Aorta (tissue), 5 donors: ENCODE data around the gene C1QTNF3. TPM values are rescaled to one million over a fixed set of nuclear protein-coding genes. Genes with fewer than 3 reads are reported as not detected.

Experiments
- ATAC-seq: fragments of 200-7000 bp; cut with Tn5 transposase; one replicate; pipeline ENCODE4 v1.9.1; 2022; ENCODE audit warnings: moderate library complexity; ENCODE audit not compliant: low FRiP score
- DNase-seq, 2 donors: peaks; one replicate each; pipeline ENCODE4 v3.0.0-alpha.2; 2020
- H3K27ac ChIP-seq, 2 donors: one replicate each; pipeline ENCODE4 v1.5.1; 2013; ENCODE audit warnings: low read length in 2 of 2, mild to moderate bottlenecking in 2 of 2, moderate library complexity in 2 of 2, control low read depth in 1 of 2, inconsistent platforms in 1 of 2, low read depth in 1 of 2
- H3K27me3 ChIP-seq, 2 donors: one replicate each; pipeline ENCODE4 v1.6.1; 2013; ENCODE audit warnings: control low read depth in 1 of 2, low read length in 1 of 2, mild to moderate bottlenecking in 1 of 2, moderate library complexity in 1 of 2; ENCODE audit not compliant: insufficient read depth in 2 of 2, control insufficient read depth in 1 of 2
- H3K36me3 ChIP-seq, 2 donors: one replicate each; pipeline ENCODE4 v1.6.1; 2013; ENCODE audit warnings: control low read depth in 1 of 2, low read length in 1 of 2, mild to moderate bottlenecking in 1 of 2; ENCODE audit not compliant: insufficient read depth in 2 of 2, control insufficient read depth in 1 of 2
- H3K4me1 ChIP-seq, 2 donors: one replicate each; pipeline ENCODE4 v1.6.1; 2013; ENCODE audit warnings: low read length in 2 of 2, control low read depth in 1 of 2, mild to moderate bottlenecking in 1 of 2, moderate library complexity in 1 of 2; ENCODE audit not compliant: insufficient read depth in 2 of 2, control insufficient read depth in 1 of 2
- H3K4me3 ChIP-seq, 2 donors: one replicate each; pipeline ENCODE4 v1.5.1; 2013; ENCODE audit warnings: low read length in 2 of 2, control low read depth in 1 of 2, mild to moderate bottlenecking in 1 of 2
- H3K9me3 ChIP-seq: one replicate; pipeline ENCODE4 v1.6.1; 2013; ENCODE audit warnings: mild to moderate bottlenecking, low read length; ENCODE audit not compliant: control insufficient read depth
- WGBS, 2 donors: extraction: QIAGEN DNeasy Blood & Tissue Kit; methylation state at CpG; one replicate each; pipeline ENCODE4 v1.1.7; 2013; 5-methylcytosine and 5-hydroxymethylcytosine counted together
- intact Hi-C, 2 donors: fragments of 100-400 bp; cut with DNase I; formaldehyde crosslinking; loops; one replicate each; pipeline versions ENCODE4 v1.14.2 to v1.15.0; 2022
- polyA plus RNA-seq, 2 donors: library from polyadenylated mRNA; stranded (reverse); fragments of 200-250 nt; gene quantifications; one replicate each; pipeline ENCODE4 v1.2.3, GENCODE V29; 2013
- total RNA-seq, 2 donors: library from RNA; stranded (reverse); fragmentation: NEBNext Ultra II Directional; extraction: Animal tissue kit (Norgen Biotek cat#: 25700); gene quantifications; one replicate each; pipeline ENCODE4 v1.2.1, GENCODE V29; 2021
- donor health status: healthy with polysubstance abuse.
- donor health status: Bipolar disorder and iron deficiency.
- donor health status: DM: no; HTN: no; CAD: no.
- donor health status: DM: no; HTN: no; CAD: no.
- donor health status: DM: yes; HTN: yes; CAD: no.

C1QTNF3 gene
- total and polyA plus RNA-seq, 4 donors, result 3.1 to 38.8 (median 5.6) TPM; not detected in 1

- no peak for DNase-seq
- H3K36me3 ChIP-seq, result no peaks in the 10 kb centered on the region
- H3K4me1 ChIP-seq, result no peaks in the 10 kb centered on the region
- WGBS, 2 donors, result 1 to 2% methylated on average over 2 of the region's 2 CpGs
- ATAC-seq, result peak; percentile 62
- H3K4me3 ChIP-seq, result no peak overlapping the region
- H3K27me3 ChIP-seq, result no peaks in the 10 kb centered on the region
- intact Hi-C loops, result no loop called here
- no peaks in the 10 kb centered on the region for H3K9me3 ChIP-seq
- H3K27ac ChIP-seq, result no peak overlapping the region
Observed at GRCh38 chr5:34022121-34022705, 20.8 kb downstream of the C1QTNF3 start.

- intact Hi-C loops, result no loop called here
- WGBS, 2 donors, result 88 to 97% methylated on average over 2 of the region's 2 CpGs
Observed at GRCh38 chr5:34021334-34021733, 21.7 kb downstream of the C1QTNF3 start.

GRCh38 chr5:34020726-34021125 is 22.3 kb downstream of the C1QTNF3 start:
- intact Hi-C loops, result no loop called here
- ATAC-seq (no peak), DNase-seq (no peak)
- H3K4me1 ChIP-seq, result no peaks in the 10 kb centered on the region
- no peaks in the 10 kb centered on the region for H3K9me3 ChIP-seq
- WGBS, 2 donors, result 95 to 100% methylated on average over 1 of the region's 1 CpG
- no peak overlapping the region for H3K4me3 ChIP-seq
- no peaks in the 10 kb centered on the region for H3K36me3 ChIP-seq
- no peaks in the 10 kb centered on the region for H3K27me3 ChIP-seq
- no peak overlapping the region for H3K27ac ChIP-seq

More at GRCh38 chr5:34021334-34021733, 21.7 kb downstream of the C1QTNF3 start:
- Histone ChIP-seq H3K27me3 (no peaks in the 10 kb centered on the region), H3K9me3 (no peaks in the 10 kb centered on the region), H3K4me3 (no peak overlapping the region), H3K36me3 (no peaks in the 10 kb centered on the region), H3K27ac (no peak overlapping the region), H3K4me1 (no peaks in the 10 kb centered on the region)
- ATAC-seq (no peak), DNase-seq (no peak)

- no peak for DNase-seq
- H3K27ac ChIP-seq, result no peak overlapping the region
- no peak for ATAC-seq
- intact Hi-C loops, result loop anchor here in 1 of 2 donors (10.0 kb wide), 1 partner anchor 458 kb away; no protein-coding TSS in a partner anchor
- peaks cover 0 to 2% of the 10 kb centered on the region in 2 donors for H3K36me3 ChIP-seq
- H3K27me3 ChIP-seq, result no peaks in the 10 kb centered on the region
- WGBS, 2 donors, result 96 to 97% methylated on average over 2 of the region's 2 CpGs
- H3K9me3 ChIP-seq, result no peaks in the 10 kb centered on the region
- no peak overlapping the region for H3K4me3 ChIP-seq
- H3K4me1 ChIP-seq, result no peaks in the 10 kb centered on the region
Observed at GRCh38 chr5:34017254-34017653, 25.8 kb downstream of the C1QTNF3 start.

- no peaks in the 10 kb centered on the region for H3K9me3 ChIP-seq
- no peaks in the 10 kb centered on the region for H3K4me1 ChIP-seq
- no peaks in the 10 kb centered on the region for H3K27me3 ChIP-seq
- ATAC-seq (no peak), DNase-seq (no peak)
- no peak overlapping the region for H3K4me3 ChIP-seq
- 97% methylated on average over 2 of the region's 2 CpGs for WGBS, 2 donors
- intact Hi-C loops, result loop anchor here in 1 of 2 donors (10.0 kb wide), 1 partner anchor 458 kb away; no protein-coding TSS in a partner anchor
- H3K27ac ChIP-seq, result no peak overlapping the region
- H3K36me3 ChIP-seq, result peaks cover 0 to 2% of the 10 kb centered on the region in 2 donors
Observed at GRCh38 chr5:34016750-34017149, 26.3 kb downstream of the C1QTNF3 start.

- intact Hi-C loops, result loop anchor here in 1 of 2 donors (10.0 kb wide), 1 partner anchor 459 kb away; no protein-coding TSS in a partner anchor
- no peak for ATAC-seq
- 77 to 86% methylated on average over 5 of the region's 5 CpGs for WGBS, 2 donors
- Histone ChIP-seq H3K36me3 (peaks cover 0 to 2% of the 10 kb centered on the region in 2 donors), H3K9me3 (no peaks in the 10 kb centered on the region), H3K27ac (no peak overlapping the region), H3K4me1 (no peaks in the 10 kb centered on the region), H3K27me3 (no peaks in the 10 kb centered on the region), H3K4me3 (no peak overlapping the region)
- no peak for DNase-seq
Observed at GRCh38 chr5:34016222-34016621, 26.8 kb downstream of the C1QTNF3 start.

GRCh38 chr5:34015120-34015822 is 27.7 kb downstream of the C1QTNF3 start:
- intact Hi-C loops, result loop anchor here in 1 of 2 donors (10.0 kb wide), 1 partner anchor 460 kb away; no protein-coding TSS in a partner anchor
- Histone ChIP-seq H3K36me3 (peaks cover 0 to 2% of the 10 kb centered on the region in 2 donors), H3K27me3 (no peaks in the 10 kb centered on the region), H3K27ac (no peak overlapping the region), H3K4me3 (no peak overlapping the region), H3K9me3 (no peaks in the 10 kb centered on the region), H3K4me1 (no peaks in the 10 kb centered on the region)
- ATAC-seq (no peak), DNase-seq (no peak)
- WGBS, 2 donors, result 95 to 96% methylated on average over 4 of the region's 4 CpGs

- H3K4me3 ChIP-seq, result no peak overlapping the region
- ATAC-seq (no peak), DNase-seq (no peak)
- H3K27ac ChIP-seq, result no peak overlapping the region
- no peaks in the 10 kb centered on the region for H3K4me1 ChIP-seq
- no peaks in the 10 kb centered on the region for H3K27me3 ChIP-seq
- WGBS, 2 donors, result 91 to 97% methylated on average over 2 of the region's 2 CpGs
- intact Hi-C loops, result loop anchor here in 1 of 2 donors (10.0 kb wide), 1 partner anchor 460 kb away; no protein-coding TSS in a partner anchor
- peaks cover 0 to 2% of the 10 kb centered on the region in 2 donors for H3K36me3 ChIP-seq
- no peaks in the 10 kb centered on the region for H3K9me3 ChIP-seq
Observed at GRCh38 chr5:34014626-34015025, 28.4 kb downstream of the C1QTNF3 start.
